Fibroblast of lung (primary cell): ENCODE results near the gene CSPG4.

Experiments
- CTCF ChIP-seq, 2 donors: IDR thresholded peaks in 1 of 2; conservative IDR thresholded peaks in 1 of 2; 1 replicate in 1 of 2; 2 replicates in 1 of 2; pipeline ENCODE4 v1.5.1; 2011 to 2012; ENCODE audit warnings: low read length in 2 of 2, control low read depth in 1 of 2, inconsistent platforms in 1 of 2, low read depth in 1 of 2, mild to moderate bottlenecking in 1 of 2
- EZH2 ChIP-seq: IDR thresholded peaks from 2 replicates; pipeline ENCODE4 v1.5.1; 2012; ENCODE audit warnings: low read length, control low read depth, mild to moderate bottlenecking; ENCODE audit errors: missing control alignments

DNA sequence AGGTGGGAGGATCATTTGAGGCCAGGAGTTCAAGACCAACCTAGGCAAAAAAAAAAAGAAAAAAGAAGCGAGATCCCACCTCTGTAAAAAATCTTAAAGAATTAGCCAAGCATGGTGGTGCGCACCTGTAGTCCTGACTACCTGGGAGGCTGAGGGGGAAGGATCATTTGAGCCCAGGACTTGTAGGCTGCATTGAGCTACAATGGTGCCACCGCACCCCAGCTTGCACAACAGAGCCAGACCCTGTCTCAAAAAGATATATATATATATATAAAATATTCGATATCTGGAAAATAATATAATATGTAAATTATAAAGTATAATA, 71.5 kb downstream of the CSPG4 start:
- TF ChIP-seq EZH2, result no peak
- no peak for TF ChIP-seq CTCF (conservative IDR thresholded peaks at IDR 0.05 in 1 of 2, IDR thresholded peaks at IDR 0.05 in 1 of 2; ENCODE audit: low read depth in 1 of 2, low read length in 2 of 2)
